Activated CD8-positive, alpha-beta memory T cell treated with anti-CD3 and anti-CD28 coated beads for 1 hour (primary cell): ENCODE measurements around the gene RTN1.
"Not testable (repeated sequence)": the region's sequence is repeated elsewhere in the genome, so short reads cannot be mapped to it uniquely, and the experiment has no call there.

Experiments
- DNase-seq, 2 donors: peaks; one replicate each; pipeline ENCODE4 v3.0.0-alpha.2; 2020; ENCODE audit warnings: low read depth in 1 of 2; ENCODE audit errors: extremely low read depth in 1 of 2

RTN1 gene

GRCh38 chr14:59707778-59708561 is 162.6 kb downstream of the RTN1 start:
- DNase-seq = no peak

- no peak for DNase-seq
These were observed 164.7 kb downstream of the RTN1 start for GRCh38 chr14:59705866-59706265.

- DNase-seq = no peak
These were observed 165.3 kb downstream of the RTN1 start for GRCh38 chr14:59705245-59705644.

GRCh38 chr14:59704054-59704645 is 166.4 kb downstream of the RTN1 start:
- no peak for DNase-seq

GRCh38 chr14:59699442-59699841 is 171.1 kb downstream of the RTN1 start:
- DNase-seq = no peak

- DNase-seq = no peak
These were observed 171.8 kb downstream of the RTN1 start for GRCh38 chr14:59698793-59699192.

- DNase-seq = no peak
These were observed 175.4 kb downstream of the RTN1 start for GRCh38 chr14:59695198-59695597.

GRCh38 chr14:59691266-59691665 is 179.3 kb downstream of the RTN1 start:
- no peak for DNase-seq

GRCh38 chr14:59690426-59690825 is 180.2 kb downstream of the RTN1 start:
- DNase-seq = no peak

- no peak for DNase-seq
These were observed 182.1 kb downstream of the RTN1 start for GRCh38 chr14:59688224-59689170.

- no peak for DNase-seq
These were observed 182.9 kb downstream of the RTN1 start for GRCh38 chr14:59687663-59688062.

GRCh38 chr14:59679872-59680271 is 190.7 kb downstream of the RTN1 start:
- no peak for DNase-seq

- no peak for DNase-seq
These were observed 192.2 kb downstream of the RTN1 start for GRCh38 chr14:59678352-59678751.

GRCh38 chr14:59677771-59678231 is 192.8 kb downstream of the RTN1 start:
- no peak for DNase-seq

- DNase-seq = no peak
These were observed 195.2 kb downstream of the RTN1 start for GRCh38 chr14:59675394-59675793.

GRCh38 chr14:59664741-59665140 is 205.8 kb downstream of the RTN1 start:
- no peak for DNase-seq

- no peak for DNase-seq
These were observed 212.8 kb downstream of the RTN1 start for GRCh38 chr14:59657769-59658168.

- no peak for DNase-seq
These were observed 214.1 kb downstream of the RTN1 start for GRCh38 chr14:59656473-59656872.

- DNase-seq = not testable (repeated sequence)
These were observed 216.4 kb downstream of the RTN1 start for GRCh38 chr14:59654131-59654530.

GRCh38 chr14:59646832-59647231 is 223.7 kb downstream of the RTN1 start:
- not testable (repeated sequence) for DNase-seq

GRCh38 chr14:59638885-59639284 is 231.7 kb downstream of the RTN1 start:
- no peak for DNase-seq
